Measurements from ENCODE around the gene KRTAP10-7. TPM values are rescaled to one million over a fixed set of nuclear protein-coding genes. Genes with fewer than 3 reads are reported as not detected.
"Not testable (repeated sequence)": the region's sequence is repeated elsewhere in the genome, so short reads cannot be mapped to it uniquely, and the experiment has no call there.

KRTAP10-7 gene, protein sequence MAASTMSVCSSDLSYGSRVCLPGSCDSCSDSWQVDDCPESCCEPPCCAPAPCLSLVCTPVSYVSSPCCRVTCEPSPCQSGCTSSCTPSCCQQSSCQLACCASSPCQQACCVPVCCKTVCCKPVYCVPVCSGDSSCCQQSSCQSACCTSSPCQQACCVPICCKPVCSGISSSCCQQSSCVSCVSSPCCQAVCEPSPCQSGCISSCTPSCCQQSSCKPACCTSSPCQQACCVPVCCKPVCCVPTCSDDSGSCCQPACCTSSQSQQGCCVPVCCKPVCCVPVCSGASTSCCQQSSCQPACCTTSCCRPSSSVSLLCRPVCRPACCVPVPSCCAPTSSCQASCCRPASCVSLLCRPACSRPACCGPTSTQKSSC
- not detected in 2 replicates for total RNA-seq (2022)
- not detected for Bru-seq, nascent RNA
- not detected for BruChase-seq, experiment 1, labeled RNA remaining after a 6-hour chase
- BruChase-seq, experiment 2, labeled RNA remaining after a 2-hour chase: not detected
- long read RNA-seq: 0 reads

DNA sequence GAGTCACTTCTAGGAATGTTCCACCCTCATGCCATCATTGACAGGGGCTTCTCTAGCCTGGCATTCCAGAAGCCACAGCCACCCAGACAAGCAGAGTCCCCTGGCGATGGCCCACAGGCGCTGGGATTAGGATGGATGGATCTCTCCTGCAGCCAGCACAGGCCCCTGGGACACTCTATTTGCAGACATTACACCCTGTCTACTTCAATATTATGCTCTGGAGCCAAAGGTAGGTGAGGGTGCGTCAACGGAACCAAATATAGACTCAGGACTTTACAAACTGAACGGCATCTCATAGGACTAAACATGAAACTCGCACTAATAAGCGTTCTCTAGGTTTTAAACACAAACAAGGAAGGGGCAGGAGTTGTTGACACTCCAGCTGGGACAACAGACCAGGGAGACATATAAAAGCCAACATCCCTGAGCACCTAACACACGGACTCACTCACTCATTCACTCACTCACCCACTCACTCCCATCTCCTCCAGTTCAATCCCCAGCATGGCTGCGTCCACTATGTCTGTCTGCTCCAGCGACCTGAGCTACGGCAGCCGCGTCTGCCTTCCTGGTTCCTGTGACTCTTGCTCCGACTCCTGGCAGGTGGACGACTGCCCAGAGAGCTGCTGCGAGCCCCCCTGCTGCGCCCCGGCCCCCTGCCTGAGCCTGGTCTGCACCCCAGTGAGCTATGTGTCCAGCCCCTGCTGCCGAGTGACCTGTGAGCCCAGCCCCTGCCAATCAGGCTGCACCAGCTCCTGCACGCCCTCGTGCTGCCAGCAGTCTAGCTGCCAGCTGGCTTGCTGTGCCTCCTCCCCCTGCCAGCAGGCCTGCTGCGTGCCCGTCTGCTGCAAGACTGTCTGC lies at the start of gene KRTAP10-7:
KRTAP10-7 (plus strand) TSS at position 480 of the 861 bp plus-strand sequence; CDS start at position 505, 25 bp downstream.
- H3K9me3 Mint-ChIP-seq (ENCODE audit: low read depth, unreplicated experiment); BruUV-seq (replicated peaks); CTCF ChIA-PET: not testable (repeated sequence)

DNA sequence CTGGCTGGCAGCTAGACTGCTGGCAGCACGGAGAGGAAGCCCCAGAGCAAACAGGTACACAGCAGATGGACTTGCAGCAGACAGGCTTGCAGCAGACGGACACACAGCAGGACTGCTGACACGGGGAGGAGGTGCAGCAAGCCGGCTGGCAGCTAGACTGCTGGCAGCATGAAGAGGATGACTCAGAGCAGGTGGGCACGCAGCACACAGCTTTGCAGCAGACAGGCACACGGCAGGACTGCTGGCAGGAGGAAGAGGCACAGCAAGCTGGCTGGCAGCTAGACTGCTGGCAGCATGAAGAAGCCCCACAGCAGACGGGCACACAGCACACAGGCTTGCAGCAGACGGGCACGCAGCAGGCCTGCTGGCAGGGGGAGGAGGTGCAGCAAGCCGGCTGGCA lies 49.6 kb upstream of the KRTAP10-7 start:
- TF ChIP-seq, protein P1, sequence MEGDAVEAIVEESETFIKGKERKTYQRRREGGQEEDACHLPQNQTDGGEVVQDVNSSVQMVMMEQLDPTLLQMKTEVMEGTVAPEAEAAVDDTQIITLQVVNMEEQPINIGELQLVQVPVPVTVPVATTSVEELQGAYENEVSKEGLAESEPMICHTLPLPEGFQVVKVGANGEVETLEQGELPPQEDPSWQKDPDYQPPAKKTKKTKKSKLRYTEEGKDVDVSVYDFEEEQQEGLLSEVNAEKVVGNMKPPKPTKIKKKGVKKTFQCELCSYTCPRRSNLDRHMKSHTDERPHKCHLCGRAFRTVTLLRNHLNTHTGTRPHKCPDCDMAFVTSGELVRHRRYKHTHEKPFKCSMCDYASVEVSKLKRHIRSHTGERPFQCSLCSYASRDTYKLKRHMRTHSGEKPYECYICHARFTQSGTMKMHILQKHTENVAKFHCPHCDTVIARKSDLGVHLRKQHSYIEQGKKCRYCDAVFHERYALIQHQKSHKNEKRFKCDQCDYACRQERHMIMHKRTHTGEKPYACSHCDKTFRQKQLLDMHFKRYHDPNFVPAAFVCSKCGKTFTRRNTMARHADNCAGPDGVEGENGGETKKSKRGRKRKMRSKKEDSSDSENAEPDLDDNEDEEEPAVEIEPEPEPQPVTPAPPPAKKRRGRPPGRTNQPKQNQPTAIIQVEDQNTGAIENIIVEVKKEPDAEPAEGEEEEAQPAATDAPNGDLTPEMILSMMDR (IDR thresholded peaks at IDR 0.05; ENCODE audit: unreplicated experiment): no peak
- intact Hi-C loops (cut with micrococcal nuclease; ENCODE audit: unreplicated experiment): no loop called here
- peaks cover 3% of the 10 kb centered on the region for H3K9me3 Mint-ChIP-seq (ENCODE audit: low read depth, unreplicated experiment)
- CTCF ChIA-PET: interaction anchor here (1.3 kb wide), 1 partner anchor 42 kb away, joined by 3 read pairs; the partner anchor contains the start of gene KRTAP10-6
- H3K4me1 Mint-ChIP-seq (ENCODE audit: low read depth, unreplicated experiment): peaks cover 9% of the 10 kb centered on the region
- no peak for DNase-seq
- no peak overlapping the region for H3K27ac Mint-ChIP-seq (ENCODE audit: unreplicated experiment)
- no peaks in the 10 kb centered on the region for H3K36me3 Mint-ChIP-seq (ENCODE audit: insufficient read depth, unreplicated experiment)
- no TSS peak for BruUV-seq (replicated peaks)
- peaks cover 100% of the 10 kb centered on the region for H3K27me3 Mint-ChIP-seq (ENCODE audit: unreplicated experiment)
- no peak overlapping the region for H3K4me3 Mint-ChIP-seq (ENCODE audit: low read depth, unreplicated experiment)

More for the DNA sequence above, at the start of gene KRTAP10-7:
- H3K36me3 Mint-ChIP-seq (ENCODE audit: insufficient read depth, unreplicated experiment); intact Hi-C loops (cut with micrococcal nuclease; ENCODE audit: unreplicated experiment); H3K4me3 Mint-ChIP-seq (ENCODE audit: low read depth, unreplicated experiment); H3K4me1 Mint-ChIP-seq (ENCODE audit: low read depth, unreplicated experiment); H3K27ac Mint-ChIP-seq (ENCODE audit: unreplicated experiment); DNase-seq: not testable (repeated sequence)
- H3K27me3 Mint-ChIP-seq (ENCODE audit: unreplicated experiment): peaks cover 81% of the 10 kb centered on the region

DNA sequence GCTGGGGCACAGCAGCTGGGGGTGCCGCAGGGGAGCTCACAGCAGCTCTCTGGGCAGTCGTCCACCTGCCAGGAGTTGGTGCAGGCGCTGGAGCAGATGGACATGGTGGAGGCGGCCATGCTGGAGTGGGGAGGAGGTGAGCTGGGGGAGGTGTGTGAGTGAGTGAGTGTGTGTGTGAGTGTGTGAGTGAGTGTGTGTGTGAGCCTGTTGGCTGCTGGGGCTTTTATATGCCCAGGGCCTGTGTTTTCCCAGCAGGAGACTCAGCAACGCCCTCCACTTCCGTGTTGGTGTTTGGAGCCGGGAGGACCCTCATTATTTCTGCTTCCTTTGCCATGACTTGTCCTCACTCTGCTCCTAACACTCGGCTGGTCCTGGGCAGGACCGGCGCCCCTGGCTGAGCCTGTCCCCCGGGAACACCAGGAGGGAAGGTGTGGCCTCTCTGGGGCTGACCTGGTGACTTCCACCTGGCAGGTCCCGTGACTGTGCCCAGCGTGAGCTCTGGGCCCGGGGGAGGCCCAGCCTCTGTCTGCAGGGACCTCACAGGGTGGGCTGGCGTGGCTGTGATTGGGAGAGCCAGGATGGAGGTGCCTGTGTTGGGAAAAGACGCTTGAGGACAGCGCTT lies 48.9 kb upstream of the KRTAP10-7 start, which contains the start of gene KRTAP10-2:
KRTAP10-2 (minus strand) TSS at position 166 of the 622 bp plus-strand sequence; CDS start at position 119, 47 bp downstream.
- BruUV-seq (replicated peaks): no TSS peak
- H3K27me3 Mint-ChIP-seq (ENCODE audit: unreplicated experiment): peaks cover 100% of the 10 kb centered on the region
- DNase-seq: no peak
- peaks cover 3% of the 10 kb centered on the region for H3K9me3 Mint-ChIP-seq (ENCODE audit: low read depth, unreplicated experiment)
- TF ChIP-seq, protein P1 (IDR thresholded peaks at IDR 0.05; ENCODE audit: unreplicated experiment): no peak
- CTCF ChIA-PET: interaction anchor here (1.3 kb wide), 1 partner anchor 41 kb away, joined by 3 read pairs; the partner anchor contains the start of gene KRTAP10-6
- H3K36me3 Mint-ChIP-seq (ENCODE audit: insufficient read depth, unreplicated experiment): no peaks in the 10 kb centered on the region
- intact Hi-C loops (cut with micrococcal nuclease; ENCODE audit: unreplicated experiment): no loop called here
- H3K27ac Mint-ChIP-seq (ENCODE audit: unreplicated experiment): no peak within 1 kb of the TSS
- no peak within 1 kb of the TSS for H3K4me3 Mint-ChIP-seq (ENCODE audit: low read depth, unreplicated experiment)
- H3K4me1 Mint-ChIP-seq (ENCODE audit: low read depth, unreplicated experiment): peaks cover 9% of the 10 kb centered on the region

DNA sequence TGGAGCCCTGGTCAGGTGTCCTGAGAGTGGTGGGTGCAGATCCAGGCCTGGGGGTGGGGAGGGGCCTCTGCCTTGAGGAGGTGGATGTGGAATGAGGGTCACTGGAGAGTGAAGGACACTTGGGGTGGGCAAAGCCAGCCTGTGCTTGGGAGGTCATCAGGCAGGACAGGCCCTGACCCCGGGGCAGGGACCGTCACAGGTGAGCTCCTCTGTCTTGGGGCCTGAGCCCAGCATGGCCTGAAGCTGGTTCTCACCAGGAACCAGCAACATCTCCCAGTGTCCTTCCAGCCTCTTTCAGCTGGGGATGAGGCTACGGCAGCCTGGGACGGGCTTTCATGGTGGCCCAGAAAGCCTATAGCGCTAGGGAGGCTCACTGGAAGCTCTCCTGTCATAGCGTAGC lies 48.3 kb upstream of the KRTAP10-7 start:
- H3K27me3 Mint-ChIP-seq (ENCODE audit: unreplicated experiment): peaks cover 100% of the 10 kb centered on the region
- TF ChIP-seq, protein P1 (IDR thresholded peaks at IDR 0.05; ENCODE audit: unreplicated experiment): no peak
- no peak overlapping the region for H3K27ac Mint-ChIP-seq (ENCODE audit: unreplicated experiment)
- no peak for DNase-seq
- intact Hi-C loops (cut with micrococcal nuclease; ENCODE audit: unreplicated experiment): no loop called here
- peaks cover 9% of the 10 kb centered on the region for H3K4me1 Mint-ChIP-seq (ENCODE audit: low read depth, unreplicated experiment)
- BruUV-seq (replicated peaks): no TSS peak
- H3K36me3 Mint-ChIP-seq (ENCODE audit: insufficient read depth, unreplicated experiment): no peaks in the 10 kb centered on the region
- H3K9me3 Mint-ChIP-seq (ENCODE audit: low read depth, unreplicated experiment): no peaks in the 10 kb centered on the region
- CTCF ChIA-PET: no interaction called here
- no peak overlapping the region for H3K4me3 Mint-ChIP-seq (ENCODE audit: low read depth, unreplicated experiment)
